Chondrocyte (in vitro differentiated cells): ENCODE data around the gene KCNJ12. TPM values are rescaled to one million over a fixed set of nuclear protein-coding genes. Genes with fewer than 3 reads are reported as not detected.

Experiments used
- DNase-seq: peaks from one replicate; pipeline ENCODE4 v3.0.0; 2021; ENCODE audit warnings: mixed read lengths, low spot score
- H3K27ac Mint-ChIP-seq: one replicate; pipeline ENCODE4 v1.8.0; 2021; ENCODE audit warnings: mild to moderate bottlenecking, moderate library complexity, mixed read lengths; ENCODE audit not compliant: unreplicated experiment
- H3K27me3 Mint-ChIP-seq: 2 replicates; pipeline ENCODE4 v1.8.0; 2021; ENCODE audit warnings: low read depth, mixed read lengths
- H3K36me3 Mint-ChIP-seq: 2 replicates; pipeline ENCODE4 v1.8.0; 2021; ENCODE audit warnings: low read depth, mixed read lengths
- H3K4me1 Mint-ChIP-seq: 2 replicates; pipeline ENCODE4 v1.8.0; 2021; ENCODE audit warnings: low read depth, mild to moderate bottlenecking, mixed read lengths
- H3K4me3 Mint-ChIP-seq: one replicate; pipeline ENCODE4 v1.8.0; 2021; ENCODE audit warnings: mild to moderate bottlenecking, moderate library complexity, mixed read lengths; ENCODE audit not compliant: unreplicated experiment
- H3K9me3 Mint-ChIP-seq: 2 replicates; pipeline ENCODE4 v1.8.0; 2021; ENCODE audit warnings: low read depth, mixed read lengths
- CTCF ChIP-seq: fragments of 200-600 bp; sonication (generic); IDR thresholded peaks from 2 replicates; pipeline ENCODE4 v1.5.0; 2021; ENCODE audit warnings: antibody characterized with exemption, mild to moderate bottlenecking, moderate library complexity
- total RNA-seq: library from RNA; stranded (reverse); gene quantifications from 3 replicates; pipeline ENCODE4 v1.2.1, GENCODE V29; 2021

KCNJ12 gene
- total RNA-seq, 1 donor from 2014 or later = 2.5 TPM

- Mint-ChIP-seq H3K9me3 (no peaks in the 10 kb centered on the region), H3K36me3 (no peaks in the 10 kb centered on the region), H3K27me3 (peaks cover 43% of the 10 kb centered on the region), H3K4me3 (no peak overlapping the region), H3K4me1 (peaks cover 12% of the 10 kb centered on the region), H3K27ac (no peak overlapping the region)
- no peak for DNase-seq
- TF ChIP-seq CTCF = no peak
Observed at GRCh38 chr17:21466550-21466949, 90.4 kb downstream of the KCNJ12 start.

- no peak for TF ChIP-seq CTCF
- Mint-ChIP-seq H3K27ac (no peak overlapping the region), H3K4me3 (no peak overlapping the region), H3K27me3 (peaks cover 47% of the 10 kb centered on the region), H3K4me1 (peaks cover 12% of the 10 kb centered on the region), H3K36me3 (no peaks in the 10 kb centered on the region), H3K9me3 (no peaks in the 10 kb centered on the region)
- no peak for DNase-seq
Observed at GRCh38 chr17:21467196-21467595, 91.0 kb downstream of the KCNJ12 start.

- H3K27ac Mint-ChIP-seq = no peak overlapping the region
- no peak for DNase-seq
- no peaks in the 10 kb centered on the region for H3K36me3 Mint-ChIP-seq
- no peaks in the 10 kb centered on the region for H3K9me3 Mint-ChIP-seq
- no peak for TF ChIP-seq CTCF
- peaks cover 54% of the 10 kb centered on the region for H3K27me3 Mint-ChIP-seq
- no peak overlapping the region for H3K4me3 Mint-ChIP-seq
- peaks cover 12% of the 10 kb centered on the region for H3K4me1 Mint-ChIP-seq
Observed at GRCh38 chr17:21467739-21468490, 91.8 kb downstream of the KCNJ12 start.

Other genes with a start within 250 kb of the KCNJ12 start
- gene DHRS7B, start 249.4 kb upstream of the KCNJ12 start, total RNA-seq = 17.1 to 24.7 TPM (median 20.2 TPM) in 3 replicates
- 24.3 to 28.1 TPM (median 24.7 TPM) in 3 replicates for gene TMEM11, start 162.2 kb upstream of the KCNJ12 start, total RNA-seq
- 8.2 to 18.6 TPM (median 17.2 TPM) in 3 replicates for gene NATD1, start 122.9 kb upstream of the KCNJ12 start, total RNA-seq
- gene MAP2K3, start 91.6 kb upstream of the KCNJ12 start, total RNA-seq = 31.3 to 38.3 TPM (median 35.9 TPM) in 3 replicates